Epithelial cell of proximal tubule (primary cell): ENCODE data around the gene NAA25. TPM values are rescaled to one million over a fixed set of nuclear protein-coding genes. Genes with fewer than 3 reads are reported as not detected.
A peak's percentile ranks its signal among the peaks of the same experiment; 100 is the strongest.
"Not testable (repeated sequence)": the region's sequence is repeated elsewhere in the genome, so short reads cannot be mapped to it uniquely, and the experiment has no call there.

Experiments used
- DNase-seq: peaks from one replicate; pipeline ENCODE4 v3.0.0-alpha.2; 2011; ENCODE audit warnings: low read depth
- H3K4me3 ChIP-seq: 2 replicates; pipeline ENCODE4 v1.5.1; 2011; ENCODE audit warnings: low read depth, mild to moderate bottlenecking, low read length
- CTCF ChIP-seq: conservative IDR thresholded peaks from 2 replicates; pipeline ENCODE4 v1.5.1; 2012; ENCODE audit warnings: low read depth, mild to moderate bottlenecking, low read length
- total RNA-seq: library from RNA; depleted of rRNA; stranded (reverse); fragments of >200 nt; gene quantifications from 2 replicates; pipeline ENCODE4 v1.2.3, GENCODE V29; 2015

The NAA25 gene
- total RNA-seq, 1 donor from 2014 or later = 11.8 TPM

GRCh38 chr12:112105891-112106290 lies 2.7 kb downstream of the NAA25 start:
- no peak overlapping the region for H3K4me3 ChIP-seq

DNA sequence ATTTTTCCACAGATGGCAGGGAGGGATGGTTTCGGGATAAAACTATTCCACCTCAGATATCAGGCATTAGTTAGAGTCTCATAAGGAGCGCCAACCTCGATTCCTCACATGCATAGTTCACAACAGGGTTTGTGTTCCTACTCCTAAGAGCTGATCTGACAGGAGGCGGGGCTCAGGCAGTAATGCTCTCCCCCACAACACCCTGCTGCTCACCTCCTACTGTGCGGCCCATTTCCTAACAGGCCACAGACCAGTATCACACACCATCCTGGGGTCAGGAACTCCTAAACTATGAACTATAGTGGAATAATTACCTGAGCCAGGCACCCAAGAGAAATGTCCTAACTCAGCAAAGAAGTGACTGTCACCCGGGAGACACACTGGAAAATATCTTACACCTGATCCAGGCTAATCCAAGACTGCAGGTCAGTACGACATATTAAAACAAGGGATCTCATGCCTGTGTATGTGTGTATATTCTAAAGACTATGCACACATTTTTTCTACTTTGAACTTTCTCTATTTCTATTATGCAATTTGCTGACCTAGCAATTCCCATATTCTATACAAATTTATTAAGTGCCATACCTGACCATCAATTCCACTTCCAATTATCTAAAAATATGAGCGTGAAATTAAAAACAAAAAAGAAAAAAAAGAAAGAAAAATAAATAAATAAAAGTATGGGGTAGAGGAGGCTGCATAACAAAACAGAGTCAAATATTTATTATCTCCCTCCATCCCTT lies 4.7 kb downstream of the NAA25 start:
- no peak overlapping the region for H3K4me3 ChIP-seq
- no peak for DNase-seq
- no peak for TF ChIP-seq CTCF

More at GRCh38 chr12:112105891-112106290, 2.7 kb downstream of the NAA25 start:
- DNase-seq = no peak
- no peak for TF ChIP-seq CTCF

DNA sequence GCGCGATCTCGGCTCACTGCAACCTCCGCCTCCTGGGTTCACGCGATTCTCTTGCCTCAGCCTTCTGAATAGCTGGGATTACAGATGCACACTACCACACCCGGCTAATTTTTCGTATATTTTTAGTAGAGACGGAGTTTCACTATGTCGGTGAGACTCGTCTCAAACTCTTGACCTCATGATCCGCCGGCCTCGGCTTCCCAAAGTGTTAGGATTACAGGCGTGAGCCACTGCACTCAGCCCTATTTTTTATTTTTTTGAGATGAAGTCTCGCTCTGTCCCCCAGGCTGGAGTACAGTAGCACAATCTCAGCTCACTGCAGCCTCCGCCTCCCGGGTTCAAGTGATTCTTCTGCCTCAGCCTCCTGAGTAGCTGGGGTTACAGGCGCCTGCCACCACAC lies 5.8 kb downstream of the NAA25 start:
- H3K4me3 ChIP-seq, DNase-seq: not testable (repeated sequence)

DNA sequence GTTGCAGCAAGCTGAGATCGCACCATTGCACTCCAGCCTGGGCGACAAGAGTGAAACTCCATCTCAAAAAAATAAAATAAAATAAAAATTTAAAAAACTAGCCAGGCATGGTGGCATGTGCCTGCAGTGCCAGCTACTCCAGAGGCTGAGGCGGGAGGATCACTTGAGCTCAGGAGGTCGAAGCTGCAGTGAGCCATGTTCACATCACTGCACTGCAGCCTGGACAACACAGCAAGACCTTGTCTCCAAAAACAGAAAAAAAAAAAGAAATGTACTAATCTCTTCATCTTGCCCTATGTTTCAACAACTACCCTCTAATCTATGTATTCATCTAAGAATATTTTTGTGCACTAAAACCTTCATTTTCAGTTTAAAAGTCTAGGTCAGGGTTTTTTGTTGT lies 6.5 kb downstream of the NAA25 start:
- no peak for TF ChIP-seq CTCF
- no peak for DNase-seq
- H3K4me3 ChIP-seq = no peak overlapping the region

- not testable (repeated sequence) for H3K4me3 ChIP-seq, DNase-seq
These were observed 8.1 kb downstream of the NAA25 start for GRCh38 chr12:112100500-112100899.

- no peak overlapping the region for H3K4me3 ChIP-seq
- no peak for DNase-seq
- no peak for TF ChIP-seq CTCF
These were observed 10.9 kb downstream of the NAA25 start for GRCh38 chr12:112097641-112098040.

DNA sequence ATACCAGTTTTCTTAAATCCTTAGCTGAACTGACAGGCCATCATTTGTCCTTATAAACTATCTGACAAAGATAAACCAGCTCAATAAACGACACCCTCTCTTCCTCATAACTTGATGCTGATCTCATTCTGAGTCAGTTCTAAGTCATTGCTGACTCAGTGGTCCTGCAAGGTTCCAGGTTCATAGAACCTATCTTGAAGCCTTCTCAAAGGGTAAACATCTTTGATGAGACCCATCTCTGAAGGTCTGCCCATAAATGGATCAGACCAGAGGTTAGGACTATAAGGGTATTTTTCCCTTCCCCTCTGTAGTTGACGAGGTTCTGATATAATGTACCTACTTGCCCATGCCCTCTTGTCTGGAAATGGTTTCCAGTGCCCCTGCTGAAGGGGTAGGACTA lies 11.9 kb downstream of the NAA25 start:
- DNase-seq = peak; percentile 70
- H3K4me3 ChIP-seq = no peak overlapping the region
- no peak for TF ChIP-seq CTCF

- H3K4me3 ChIP-seq = no peak overlapping the region
- DNase-seq = no peak
- no peak for TF ChIP-seq CTCF
These were observed 12.5 kb downstream of the NAA25 start for GRCh38 chr12:112096070-112096469.
